Effector CD8-positive, alpha-beta T cell (primary cell): Measurements from ENCODE around the gene COL6A5.
"Not testable (repeated sequence)": the region's sequence is repeated elsewhere in the genome, so short reads cannot be mapped to it uniquely, and the experiment has no call there.

Experiments
- DNase-seq: peaks from one replicate; lab custom pipeline; 2025; lab: John Stamatoyannopoulos, UW

COL6A5 gene

DNA sequence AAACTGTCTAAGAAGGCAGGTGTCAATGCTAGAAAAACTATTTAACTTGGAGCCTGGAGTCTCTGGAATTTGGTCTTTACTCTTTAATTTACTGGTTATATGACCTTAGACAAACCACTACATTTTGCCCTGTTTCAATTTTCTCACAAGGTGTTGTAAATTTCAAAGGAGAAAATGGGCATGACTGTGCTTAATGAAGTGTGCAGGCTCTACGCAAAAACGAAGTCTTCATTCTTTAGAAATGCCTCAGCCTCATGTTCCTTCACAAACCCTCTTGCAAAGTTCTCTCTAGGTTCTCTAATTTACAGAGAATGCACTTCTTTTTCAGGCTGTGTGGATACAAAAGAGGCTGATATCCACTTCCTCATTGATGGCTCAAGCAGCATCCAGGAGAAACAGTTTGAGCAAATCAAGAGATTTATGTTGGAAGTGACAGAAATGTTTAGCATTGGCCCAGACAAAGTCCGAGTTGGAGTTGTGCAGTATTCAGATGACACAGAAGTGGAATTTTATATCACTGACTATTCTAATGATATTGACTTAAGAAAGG is 39.1 kb downstream of the COL6A5 start:
- no peak for DNase-seq

DNA sequence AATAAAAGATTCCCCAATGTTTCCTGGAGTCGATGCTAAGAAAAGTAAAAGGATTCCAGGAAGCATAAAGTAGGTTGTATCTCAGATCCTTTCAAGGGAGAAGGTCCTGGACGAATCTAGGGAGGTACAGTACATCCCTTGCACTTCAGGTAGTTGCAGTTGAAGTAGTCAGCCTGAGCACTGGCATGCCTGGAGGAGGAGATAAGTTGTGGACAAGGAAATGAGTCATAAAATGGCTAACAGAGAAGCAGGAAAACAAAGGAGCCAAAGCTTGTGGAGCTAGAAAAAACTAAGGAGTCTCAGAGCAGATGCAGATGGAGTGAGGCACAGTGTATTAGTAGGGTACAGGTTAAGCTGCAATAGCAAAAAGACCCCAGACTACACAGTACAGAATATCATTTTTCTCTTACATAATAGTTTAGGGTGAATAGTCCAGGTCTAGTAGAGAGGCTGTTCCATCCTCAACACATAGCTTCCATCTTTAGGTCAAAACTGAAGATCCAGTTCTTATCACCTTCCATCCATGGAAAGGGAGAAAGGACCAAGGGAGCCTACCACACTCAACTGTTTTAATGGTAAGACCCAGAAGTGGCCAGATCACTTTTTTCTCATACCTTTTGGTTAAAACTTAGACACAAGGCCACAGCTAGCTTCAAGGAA is 41.3 kb downstream of the COL6A5 start:
- DNase-seq: no peak

DNA sequence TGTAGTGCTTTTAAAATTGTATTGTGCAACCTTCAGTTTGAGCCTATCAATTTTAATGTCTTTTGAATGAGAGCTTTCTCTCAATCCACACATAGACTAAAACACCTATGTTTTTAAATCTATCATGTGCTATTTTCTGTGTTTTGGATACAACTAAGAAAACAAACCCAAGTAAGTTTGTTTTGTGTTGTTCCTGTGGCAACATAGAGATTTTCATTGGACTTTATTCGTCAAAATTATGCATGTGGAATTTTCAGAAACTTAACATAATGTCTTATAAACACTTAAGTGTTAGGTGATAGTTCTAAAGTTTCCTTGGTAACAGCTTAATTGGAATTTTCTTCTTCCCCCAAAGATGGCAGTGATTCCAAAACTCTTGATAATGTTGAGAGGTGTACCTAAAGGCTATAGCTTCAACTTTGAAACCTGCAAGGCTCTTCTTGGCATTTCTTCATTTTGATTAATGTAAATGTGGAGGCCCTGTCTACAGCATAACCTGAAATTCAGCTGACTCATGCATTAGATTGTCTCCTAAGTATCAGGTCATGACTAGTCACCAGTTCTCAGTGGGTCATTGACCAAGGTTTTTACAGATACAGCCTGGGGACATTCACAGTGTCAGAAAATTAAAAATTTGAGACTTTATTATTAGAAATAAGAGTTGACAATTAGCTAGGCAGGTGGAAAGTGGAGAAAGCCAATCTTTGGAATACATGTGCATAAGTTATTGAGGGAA is 44.4 kb downstream of the COL6A5 start:
- no peak for DNase-seq

DNA sequence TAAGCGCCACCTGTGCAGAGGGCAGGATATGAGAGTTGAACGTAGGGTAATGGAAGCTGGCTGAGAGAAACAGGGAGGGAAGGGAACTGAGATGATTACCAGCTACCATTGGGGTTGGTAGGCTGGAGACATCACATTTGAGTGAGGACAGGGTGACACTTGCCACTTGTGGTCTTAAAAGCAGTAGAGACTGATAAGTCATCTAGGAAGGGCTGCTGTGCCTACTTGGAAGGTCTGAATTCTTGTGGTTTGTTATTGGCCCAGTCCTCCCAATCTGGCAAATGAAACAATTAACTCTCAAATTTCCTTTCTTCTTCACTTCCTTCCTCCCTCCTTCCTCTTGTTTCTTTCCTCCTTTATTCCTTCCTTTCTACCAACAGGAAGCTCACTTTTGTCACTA is 46.8 kb downstream of the COL6A5 start:
- DNase-seq: no peak

DNA sequence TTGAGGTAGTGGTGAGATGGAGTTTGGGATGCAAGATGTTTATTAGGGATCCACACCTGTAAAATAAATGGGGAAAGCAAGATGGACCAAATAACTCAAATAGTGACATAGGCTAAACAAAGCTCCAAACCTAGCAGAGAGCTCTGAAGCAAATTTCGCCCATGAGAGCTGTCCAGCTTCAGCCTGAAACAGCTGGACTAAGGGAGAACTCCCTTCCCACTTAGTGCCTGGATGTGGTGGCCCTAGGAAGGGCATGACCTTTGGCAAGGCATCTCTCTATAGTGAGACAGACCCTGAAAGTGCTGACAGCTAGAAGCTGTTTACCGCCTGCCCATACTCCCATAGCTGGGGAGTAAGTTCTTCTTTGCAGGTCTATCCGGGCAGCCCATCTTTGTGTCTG is 48.1 kb downstream of the COL6A5 start:
- no peak for DNase-seq

DNA sequence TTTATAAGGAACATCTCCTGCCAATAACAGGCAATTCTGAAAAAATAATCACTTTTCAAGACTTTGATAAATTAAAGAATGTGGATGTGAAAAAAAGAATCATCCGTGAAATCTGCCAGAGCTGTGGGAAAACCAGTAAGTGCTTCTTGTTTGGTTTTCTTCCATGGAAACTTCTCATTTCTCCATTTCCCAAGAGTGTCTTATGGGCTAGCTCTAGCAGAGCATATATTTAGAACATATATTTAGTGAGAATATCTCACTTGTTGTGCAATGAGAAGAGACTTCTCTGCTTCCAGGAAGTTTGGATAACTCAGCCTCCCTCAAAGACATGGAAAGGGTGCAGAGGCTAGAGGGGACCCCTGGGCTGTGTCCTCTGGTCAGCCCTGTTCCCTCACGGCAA is 49.9 kb downstream of the COL6A5 start:
- DNase-seq: no peak

DNA sequence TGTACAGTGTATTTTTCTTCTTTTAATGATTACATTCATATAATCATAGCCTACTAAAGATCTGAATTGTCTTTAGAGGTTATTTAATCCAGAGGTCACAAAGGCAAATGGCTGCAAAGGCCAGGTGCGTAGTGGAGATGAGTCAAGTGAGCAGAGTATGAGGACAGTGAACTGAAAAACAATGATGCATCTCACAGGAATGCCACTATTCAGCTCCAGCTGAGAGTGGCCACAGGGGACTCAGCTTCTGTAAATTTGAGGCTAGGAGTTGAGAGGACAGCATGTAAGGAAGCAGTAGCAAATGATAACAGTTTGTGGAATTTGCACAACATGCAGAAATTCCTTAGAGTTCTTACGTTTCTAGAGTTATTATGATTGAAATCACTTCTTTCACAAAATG is 50.4 kb downstream of the COL6A5 start:
- DNase-seq: no peak

DNA sequence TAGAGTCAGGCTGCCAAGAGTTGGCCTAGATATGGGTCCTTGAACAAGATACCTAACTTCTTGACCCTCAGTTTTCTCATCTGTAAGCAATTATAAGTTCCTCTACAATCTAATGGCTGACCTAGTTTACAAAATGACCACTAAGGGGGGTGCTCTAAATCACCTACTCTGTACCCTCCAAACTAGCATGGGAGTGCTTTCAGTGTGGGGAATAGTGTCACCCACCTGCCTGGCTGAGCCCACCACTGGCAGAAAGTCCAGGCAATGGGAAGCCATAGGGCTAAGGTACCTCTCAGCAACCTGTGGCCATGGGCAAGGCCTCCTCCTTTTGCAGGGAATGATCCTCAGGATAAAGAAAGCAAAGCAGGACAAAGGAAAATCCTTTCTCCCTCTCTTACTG is 58.9 kb downstream of the COL6A5 start:
- DNase-seq: no peak

DNA sequence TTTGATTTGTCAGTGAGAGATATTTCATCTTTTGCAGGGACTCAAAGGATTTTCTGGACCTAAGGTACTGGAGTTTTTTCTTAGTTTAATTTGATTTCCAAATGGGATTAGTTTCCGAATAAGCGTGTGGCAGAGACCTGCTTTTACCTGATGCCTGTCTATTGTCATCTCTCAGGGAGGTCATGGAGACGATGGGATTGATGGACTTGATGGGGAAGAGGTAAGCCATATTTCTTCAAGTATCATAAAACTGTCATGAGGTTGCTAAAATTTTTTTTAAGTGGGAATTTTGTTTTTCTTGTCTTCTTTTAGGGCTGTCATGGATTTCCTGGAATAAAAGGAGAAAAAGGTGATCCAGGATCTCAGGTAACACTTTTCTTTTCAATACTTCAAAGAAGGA is 60.5 kb downstream of the COL6A5 start:
- DNase-seq: no peak

DNA sequence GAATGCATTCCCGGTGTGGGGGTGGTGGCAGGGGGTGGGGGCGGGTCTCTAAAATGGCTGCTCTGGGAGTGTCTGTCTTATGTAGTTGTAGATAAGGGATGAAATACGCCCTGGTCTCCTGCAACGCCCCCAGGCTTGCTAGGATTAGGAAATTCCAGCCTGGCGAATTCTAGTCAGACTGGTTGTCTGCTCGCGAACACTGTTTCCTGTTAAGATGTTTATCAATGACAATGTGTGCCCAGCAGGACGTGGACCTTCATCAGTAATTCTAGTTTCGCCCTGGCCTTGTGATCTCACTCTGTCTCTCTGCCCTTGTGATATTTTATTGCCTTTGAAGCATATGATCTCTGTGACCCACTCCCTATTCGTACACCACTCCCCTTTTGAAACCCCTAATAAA is 62.8 kb downstream of the COL6A5 start:
- DNase-seq: not testable (repeated sequence)

DNA sequence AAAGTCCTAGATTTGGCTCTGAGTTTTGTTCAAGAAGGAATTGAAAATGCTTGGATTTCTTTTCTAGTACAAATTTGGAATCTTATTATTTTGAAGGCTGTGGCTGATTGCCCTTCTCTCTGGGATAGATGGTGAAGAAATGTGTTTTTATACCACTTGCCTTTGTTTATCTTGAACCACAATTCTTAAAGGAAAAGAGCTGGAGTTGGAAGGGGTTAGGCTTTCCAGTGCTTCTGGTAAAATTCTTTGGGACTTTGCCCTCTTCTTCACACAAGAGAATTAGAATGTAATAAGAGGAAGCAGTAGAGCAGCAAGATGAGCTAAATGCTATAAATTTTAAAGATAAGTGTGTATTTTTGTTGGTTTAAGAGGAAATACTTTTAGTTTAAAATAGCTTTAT is 65.8 kb downstream of the COL6A5 start:
- DNase-seq: no peak

DNA sequence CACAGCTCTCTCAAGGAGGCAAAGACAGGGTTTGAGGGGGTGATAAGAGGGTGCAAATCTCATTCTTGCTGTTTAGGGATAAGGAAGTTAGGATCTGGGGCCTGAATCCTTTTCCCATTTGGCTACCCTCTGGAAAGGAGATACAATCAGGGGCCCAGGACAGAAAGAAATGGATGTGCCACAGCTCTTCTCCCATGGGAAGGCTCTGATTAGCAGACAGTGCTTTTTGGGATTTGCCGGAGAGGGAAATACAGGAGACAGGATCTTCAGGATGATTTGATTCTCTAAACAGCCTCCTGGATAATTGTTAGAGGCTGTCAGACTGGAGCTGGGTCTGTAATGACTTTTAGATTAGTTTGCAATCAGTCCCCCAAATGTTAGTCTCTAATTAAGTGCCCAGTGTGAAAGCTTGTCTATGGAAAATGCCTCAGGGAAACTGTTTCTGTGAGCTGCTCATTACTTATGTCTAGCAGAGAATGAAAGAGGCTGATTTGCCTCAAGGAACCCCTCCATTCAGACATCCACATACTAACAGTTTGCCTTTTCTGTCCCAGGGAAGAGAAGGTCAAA is 67.6 kb downstream of the COL6A5 start:
- no peak for DNase-seq

DNA sequence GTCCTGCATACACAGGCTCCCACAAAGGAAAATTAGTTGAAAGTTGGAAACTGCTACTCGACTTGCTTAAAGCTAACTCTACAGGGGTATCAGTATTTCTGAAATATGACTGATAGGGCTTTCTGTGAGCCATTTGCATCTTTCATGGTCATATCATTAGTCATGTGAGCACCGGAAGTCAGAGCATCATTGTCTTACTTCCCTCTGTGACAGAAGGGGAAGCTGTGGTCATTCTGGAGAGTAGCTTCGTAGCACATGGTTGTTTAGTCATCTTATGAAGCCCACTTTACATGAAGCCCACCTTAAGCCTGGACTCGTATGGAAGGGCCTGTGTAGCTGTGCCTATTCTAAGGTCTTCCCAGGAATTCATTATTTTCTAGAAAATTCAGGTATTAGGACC is 69.0 kb downstream of the COL6A5 start:
- no peak for DNase-seq

DNA sequence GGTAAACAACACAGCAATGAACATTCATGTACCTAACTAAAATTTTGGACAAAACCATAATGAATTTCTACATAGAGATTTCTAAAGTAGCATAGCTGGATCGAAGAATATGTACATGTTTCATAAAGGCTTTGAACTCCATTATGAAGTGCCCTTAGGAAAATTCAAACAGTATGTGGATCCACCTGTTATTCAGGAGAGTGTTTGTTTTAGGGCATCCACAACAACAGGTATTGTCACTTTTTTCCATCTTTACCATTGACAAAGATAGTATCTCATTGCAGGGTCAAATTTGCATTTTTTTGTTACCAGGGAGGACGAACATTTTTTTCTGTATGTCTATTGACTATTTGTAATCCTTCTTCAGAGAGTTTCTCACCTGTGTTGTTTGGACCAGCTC is 75.0 kb downstream of the COL6A5 start:
- DNase-seq: no peak

DNA sequence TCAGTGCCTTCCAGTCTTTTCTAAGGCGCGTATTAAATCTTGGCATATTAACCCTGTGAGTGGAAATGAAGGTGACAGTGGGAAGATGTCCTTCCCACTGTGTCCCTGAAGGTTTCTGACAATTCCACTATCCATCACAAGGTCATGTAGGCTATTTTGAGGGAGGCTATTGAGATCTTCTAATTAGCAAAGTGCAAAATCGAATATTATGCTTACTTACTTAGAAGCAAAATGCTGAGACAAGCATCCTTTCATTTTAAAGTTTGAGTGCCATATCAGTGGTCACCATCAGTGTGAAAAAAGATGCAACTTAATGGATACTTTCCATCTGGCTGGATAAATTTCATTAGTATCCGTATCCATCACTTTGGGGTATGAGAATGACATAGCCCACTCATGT is 77.6 kb downstream of the COL6A5 start:
- DNase-seq: no peak

DNA sequence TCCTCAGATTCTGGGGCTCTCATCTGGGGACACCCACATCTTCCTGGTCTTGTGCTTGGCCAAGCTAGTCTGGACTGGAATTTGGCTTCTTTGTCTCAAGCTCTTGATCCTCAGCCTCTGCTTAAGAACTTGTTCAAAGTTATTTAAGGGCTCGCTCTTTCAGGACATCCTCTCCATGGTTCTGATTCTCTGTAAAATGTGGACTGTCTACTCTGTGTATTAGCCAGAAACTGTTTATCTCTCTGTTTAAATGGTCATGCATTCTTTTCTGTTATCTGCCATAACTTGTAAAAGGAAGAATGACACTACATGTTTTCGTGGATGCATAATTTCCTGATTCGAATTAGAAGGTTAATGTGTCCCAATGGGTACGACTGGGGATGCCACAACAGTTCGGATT is 79.4 kb downstream of the COL6A5 start:
- no peak for DNase-seq

DNA sequence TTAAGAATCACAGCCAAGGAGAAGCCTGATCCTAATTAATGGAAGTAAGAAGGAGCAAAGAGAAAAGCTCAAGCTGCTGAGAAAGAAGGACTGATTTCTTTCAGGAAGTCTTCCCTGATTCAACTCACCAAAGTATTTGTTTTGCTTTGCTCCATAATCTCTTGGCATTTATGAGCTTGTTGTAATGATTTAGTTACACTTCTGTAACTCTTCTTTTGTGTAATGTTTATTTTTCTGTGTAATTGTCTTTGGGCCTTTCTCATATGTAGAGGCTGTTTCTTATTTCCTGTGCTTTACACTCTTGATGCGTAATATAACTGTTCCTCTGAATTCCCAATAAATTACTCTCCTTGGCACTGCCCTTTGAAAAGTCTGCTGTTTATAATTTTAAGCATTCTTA is 80.0 kb downstream of the COL6A5 start:
- DNase-seq: no peak

DNA sequence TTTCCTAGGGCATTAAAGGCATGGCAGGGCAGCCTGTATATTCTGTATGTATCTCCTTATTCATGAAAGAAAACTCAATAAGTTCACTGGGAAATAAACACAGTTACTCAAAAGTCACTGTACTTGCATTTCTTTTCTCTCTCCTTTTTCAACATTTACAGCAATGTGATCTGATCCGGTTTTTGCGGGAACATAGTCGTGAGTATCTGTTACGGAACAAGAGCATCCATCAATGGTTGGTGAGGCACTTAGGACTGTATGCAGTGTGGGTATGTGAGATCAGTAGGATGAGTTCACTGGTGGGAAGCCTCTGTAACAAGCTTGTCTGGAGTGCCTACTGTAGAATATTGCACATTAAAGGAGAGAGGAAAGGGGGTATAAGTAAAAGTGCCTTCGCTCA is 80.7 kb downstream of the COL6A5 start:
- no peak for DNase-seq

DNA sequence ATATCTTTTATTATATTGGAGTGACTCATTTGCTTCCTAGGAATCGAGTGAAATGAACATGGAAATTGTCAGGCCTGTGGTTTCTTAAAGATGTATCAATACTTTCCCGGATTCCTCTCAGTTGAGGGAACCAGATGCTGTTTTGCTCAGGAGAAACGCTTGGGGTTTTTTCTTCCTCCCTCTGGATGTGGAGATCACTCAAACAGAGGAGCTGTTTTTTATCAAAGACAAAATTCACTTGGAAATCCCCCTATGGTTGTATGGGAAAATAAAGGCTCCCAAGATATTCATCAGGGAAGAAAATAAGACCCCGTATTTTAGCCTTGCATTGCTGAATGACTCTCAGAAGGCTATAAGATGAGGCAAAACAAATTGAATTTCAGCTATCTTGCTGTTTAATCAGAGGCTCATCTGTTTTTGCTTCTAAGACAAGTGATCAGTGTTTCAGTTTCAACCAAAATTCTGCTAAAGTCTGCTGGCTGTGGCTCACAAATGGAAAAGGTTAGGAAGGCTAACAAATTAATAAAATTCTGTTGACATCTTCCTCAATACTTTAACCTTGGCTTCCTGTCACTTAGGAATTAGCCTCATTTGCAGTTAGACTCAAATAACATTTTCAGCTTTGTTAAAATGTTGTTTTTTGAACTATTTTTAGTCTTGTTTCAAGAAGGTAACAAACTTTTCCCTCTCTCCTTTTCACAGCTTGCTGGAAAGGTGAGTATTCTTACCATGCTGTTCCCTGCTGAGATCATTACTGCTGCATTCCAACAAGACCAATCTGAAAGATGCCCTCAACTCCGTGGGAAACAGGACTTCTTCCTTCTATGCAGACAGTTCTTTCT is 83.6 kb downstream of the COL6A5 start:
- DNase-seq: no peak

DNA sequence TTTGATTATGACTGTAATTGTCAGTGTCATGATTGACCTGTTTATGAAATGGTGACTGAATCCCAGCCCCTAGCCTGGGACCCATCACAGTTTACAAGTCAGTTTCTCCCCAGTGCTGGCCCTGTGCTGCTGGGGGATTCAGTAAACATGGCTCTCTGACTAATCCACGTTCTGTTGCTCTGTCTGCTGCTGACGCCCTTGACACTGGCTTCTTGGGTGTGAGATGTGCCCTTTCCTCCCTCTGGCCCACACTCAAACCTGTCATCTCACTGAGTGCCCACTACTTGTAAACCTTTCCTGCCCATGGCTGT is 84.2 kb downstream of the COL6A5 start:
- no peak for DNase-seq

DNA sequence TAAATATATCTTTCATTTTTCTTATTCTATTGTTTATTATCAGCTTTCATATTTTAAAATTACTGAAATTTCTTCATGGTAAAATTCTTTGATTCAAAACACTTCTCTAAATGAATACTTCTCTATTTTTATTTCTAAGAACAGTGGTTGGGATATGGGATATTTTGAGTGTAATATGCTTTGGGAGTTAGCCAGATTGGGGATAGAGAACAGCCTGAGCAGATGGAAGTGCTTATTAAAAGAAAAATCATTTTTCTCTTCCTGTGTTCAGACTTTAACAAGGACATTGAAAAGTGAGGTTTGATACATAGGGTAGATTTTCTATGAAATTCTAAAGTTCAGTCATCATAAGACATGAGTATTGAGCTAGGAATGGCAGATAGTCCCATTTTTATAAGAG is 84.8 kb downstream of the COL6A5 start:
- DNase-seq: no peak

DNA sequence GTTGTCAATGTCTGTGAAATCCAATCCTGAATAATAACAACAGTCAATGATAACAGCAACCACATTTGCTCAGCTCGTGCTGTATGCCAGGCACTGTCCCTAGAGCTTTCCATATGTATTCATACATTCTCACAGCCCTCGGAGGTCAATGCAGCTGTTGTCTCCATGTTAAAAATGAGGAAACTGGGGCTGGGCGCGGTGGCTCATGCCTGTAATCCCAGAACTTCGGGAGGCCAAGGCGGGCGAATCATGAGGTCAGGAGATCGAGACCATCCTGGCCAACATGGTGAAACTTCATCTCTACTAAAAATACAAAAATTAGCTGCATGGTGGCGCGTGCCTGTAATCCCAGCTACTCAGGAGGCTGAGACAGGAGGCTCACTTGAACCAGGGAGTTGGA is 86.6 kb downstream of the COL6A5 start:
- not testable (repeated sequence) for DNase-seq

DNA sequence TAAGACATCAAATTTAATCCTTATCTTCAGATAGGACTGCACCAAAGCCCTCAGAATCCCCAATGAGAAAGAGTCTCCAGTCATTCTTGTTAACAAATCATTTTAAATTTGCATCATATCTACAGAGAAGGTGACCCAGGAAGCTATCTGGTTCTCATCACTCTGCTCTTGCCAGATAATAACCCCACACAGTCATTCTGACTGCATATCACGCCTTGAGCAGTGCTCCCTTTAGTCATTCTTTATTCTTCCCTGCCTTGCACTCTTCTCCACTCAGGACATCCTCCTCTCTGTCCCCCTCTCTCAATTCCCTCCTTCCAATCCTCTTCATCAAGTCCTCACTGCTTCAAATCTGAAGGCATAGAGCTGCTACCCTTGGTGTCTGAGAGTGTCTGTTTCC is 87.8 kb downstream of the COL6A5 start:
- no peak for DNase-seq
